Measurements from ENCODE around the gene C12orf43.

Gene C12orf43

DNA sequence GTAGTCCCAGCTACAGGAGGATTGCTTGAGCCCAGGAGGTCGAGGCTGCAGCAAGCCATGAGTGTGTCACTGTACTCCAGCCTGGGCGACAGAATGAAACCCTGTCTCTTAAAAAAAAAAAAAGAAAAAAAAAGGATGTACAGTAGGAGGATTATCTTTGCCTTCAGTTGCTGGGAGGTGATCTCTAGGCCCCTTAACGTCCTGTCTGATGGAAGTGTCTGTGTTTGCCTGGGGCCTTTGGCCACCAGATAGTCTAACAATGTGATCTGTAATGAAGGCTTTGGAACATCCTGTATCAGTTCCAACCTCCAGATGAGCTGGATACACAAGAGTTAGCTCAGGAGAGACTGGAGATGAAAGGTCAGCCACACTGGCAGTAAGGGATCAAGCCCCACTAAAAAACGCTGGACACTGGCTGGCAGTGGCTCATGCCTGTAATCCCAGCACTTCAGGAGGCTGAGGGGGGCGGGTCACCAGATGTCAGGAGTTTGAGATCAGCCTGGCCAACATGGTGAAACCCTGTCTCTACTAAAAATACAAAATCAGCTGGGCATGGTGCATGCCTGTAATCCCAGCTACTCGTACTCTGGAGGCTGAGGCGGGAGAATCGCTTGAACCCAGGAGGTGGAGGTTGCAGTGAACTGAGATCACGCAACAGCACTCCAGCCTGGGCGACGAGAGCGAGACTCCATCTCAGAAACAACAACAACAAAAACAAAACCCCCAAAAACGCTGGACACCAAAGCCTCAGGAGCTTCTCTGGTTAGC is 57.0 kb downstream of the C12orf43 start (continued):
- TF ChIP-seq, protein P1, sequence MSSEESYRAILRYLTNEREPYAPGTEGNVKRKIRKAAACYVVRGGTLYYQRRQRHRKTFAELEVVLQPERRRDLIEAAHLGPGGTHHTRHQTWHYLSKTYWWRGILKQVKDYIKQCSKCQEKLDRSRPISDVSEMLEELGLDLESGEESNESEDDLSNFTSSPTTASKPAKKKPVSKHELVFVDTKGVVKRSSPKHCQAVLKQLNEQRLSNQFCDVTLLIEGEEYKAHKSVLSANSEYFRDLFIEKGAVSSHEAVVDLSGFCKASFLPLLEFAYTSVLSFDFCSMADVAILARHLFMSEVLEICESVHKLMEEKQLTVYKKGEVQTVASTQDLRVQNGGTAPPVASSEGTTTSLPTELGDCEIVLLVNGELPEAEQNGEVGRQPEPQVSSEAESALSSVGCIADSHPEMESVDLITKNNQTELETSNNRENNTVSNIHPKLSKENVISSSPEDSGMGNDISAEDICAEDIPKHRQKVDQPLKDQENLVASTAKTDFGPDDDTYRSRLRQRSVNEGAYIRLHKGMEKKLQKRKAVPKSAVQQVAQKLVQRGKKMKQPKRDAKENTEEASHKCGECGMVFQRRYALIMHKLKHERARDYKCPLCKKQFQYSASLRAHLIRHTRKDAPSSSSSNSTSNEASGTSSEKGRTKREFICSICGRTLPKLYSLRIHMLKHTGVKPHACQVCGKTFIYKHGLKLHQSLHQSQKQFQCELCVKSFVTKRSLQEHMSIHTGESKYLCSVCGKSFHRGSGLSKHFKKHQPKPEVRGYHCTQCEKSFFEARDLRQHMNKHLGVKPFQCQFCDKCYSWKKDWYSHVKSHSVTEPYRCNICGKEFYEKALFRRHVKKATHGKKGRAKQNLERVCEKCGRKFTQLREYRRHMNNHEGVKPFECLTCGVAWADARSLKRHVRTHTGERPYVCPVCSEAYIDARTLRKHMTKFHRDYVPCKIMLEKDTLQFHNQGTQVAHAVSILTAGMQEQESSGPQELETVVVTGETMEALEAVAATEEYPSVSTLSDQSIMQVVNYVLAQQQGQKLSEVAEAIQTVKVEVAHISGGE (tag by site-specific recombination; conservative IDR thresholded peaks at IDR 0.05; ENCODE audit: low read depth) = no peak
- TF ChIP-seq HOXD13 (CRISPR knock-in tag; IDR thresholded peaks at IDR 0.05; ENCODE audit: borderline replicate concordance) (no peak), ZNF426 (tag by site-specific recombination; IDR thresholded peaks at IDR 0.05) (no peak), ZNF311 (tag by site-specific recombination; IDR thresholded peaks at IDR 0.05; ENCODE audit: borderline replicate concordance) (no peak), ZNF701 (tag by site-specific recombination; IDR thresholded peaks at IDR 0.05) (no peak), ZNF404 (tag by site-specific recombination; IDR thresholded peaks at IDR 0.05) (no peak), ZNF423 (tag by site-specific recombination; IDR thresholded peaks at IDR 0.05) (no peak)
- TF ChIP-seq, protein P2, sequence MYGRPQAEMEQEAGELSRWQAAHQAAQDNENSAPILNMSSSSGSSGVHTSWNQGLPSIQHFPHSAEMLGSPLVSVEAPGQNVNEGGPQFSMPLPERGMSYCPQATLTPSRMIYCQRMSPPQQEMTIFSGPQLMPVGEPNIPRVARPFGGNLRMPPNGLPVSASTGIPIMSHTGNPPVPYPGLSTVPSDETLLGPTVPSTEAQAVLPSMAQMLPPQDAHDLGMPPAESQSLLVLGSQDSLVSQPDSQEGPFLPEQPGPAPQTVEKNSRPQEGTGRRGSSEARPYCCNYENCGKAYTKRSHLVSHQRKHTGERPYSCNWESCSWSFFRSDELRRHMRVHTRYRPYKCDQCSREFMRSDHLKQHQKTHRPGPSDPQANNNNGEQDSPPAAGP (tag by site-specific recombination; IDR thresholded peaks at IDR 0.05) = no peak

DNA sequence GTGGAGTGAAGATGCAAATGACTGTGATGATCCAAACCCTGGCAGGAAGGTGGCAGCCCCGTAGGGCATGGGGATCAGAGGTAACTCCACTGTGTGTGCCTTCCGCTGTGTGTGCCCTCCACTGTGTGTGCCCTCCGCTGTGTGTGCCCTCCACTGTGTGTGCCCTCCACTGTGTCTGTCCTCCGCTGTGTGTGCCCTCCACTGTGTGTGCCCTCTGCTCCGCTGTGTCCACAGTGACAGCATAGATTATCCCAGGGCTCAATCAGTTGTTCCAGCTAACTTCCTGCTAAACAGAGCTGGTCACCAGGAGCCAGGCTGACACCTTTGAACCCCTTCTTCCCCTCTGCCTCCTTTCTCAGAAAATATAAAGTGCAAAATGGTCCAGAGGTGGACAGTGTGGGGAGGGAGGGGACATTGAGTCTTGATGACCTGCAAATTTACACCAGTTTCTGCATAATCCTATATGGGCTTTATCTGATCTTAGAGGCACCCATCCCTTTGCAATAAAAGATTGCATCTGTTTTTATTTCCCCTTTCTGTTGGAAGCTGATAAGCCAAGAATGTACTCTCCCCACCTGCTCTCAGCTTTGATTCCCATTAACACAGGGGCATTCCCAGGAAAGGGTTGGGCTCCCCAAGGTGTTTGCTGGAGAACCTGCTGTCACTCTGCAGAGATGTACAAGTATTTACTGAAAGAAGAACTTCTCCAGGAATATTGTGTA is 59.5 kb downstream of the C12orf43 start:
- no peak for TF ChIP-seq IKZF3 (tag by site-specific recombination; IDR thresholded peaks at IDR 0.05)
- no peak for TF ChIP-seq ZNF629 (tag by site-specific recombination; IDR thresholded peaks at IDR 0.05)
- TF ChIP-seq, protein P3, sequence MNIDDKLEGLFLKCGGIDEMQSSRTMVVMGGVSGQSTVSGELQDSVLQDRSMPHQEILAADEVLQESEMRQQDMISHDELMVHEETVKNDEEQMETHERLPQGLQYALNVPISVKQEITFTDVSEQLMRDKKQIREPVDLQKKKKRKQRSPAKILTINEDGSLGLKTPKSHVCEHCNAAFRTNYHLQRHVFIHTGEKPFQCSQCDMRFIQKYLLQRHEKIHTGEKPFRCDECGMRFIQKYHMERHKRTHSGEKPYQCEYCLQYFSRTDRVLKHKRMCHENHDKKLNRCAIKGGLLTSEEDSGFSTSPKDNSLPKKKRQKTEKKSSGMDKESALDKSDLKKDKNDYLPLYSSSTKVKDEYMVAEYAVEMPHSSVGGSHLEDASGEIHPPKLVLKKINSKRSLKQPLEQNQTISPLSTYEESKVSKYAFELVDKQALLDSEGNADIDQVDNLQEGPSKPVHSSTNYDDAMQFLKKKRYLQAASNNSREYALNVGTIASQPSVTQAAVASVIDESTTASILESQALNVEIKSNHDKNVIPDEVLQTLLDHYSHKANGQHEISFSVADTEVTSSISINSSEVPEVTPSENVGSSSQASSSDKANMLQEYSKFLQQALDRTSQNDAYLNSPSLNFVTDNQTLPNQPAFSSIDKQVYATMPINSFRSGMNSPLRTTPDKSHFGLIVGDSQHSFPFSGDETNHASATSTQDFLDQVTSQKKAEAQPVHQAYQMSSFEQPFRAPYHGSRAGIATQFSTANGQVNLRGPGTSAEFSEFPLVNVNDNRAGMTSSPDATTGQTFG (tag by site-specific recombination; IDR thresholded peaks at IDR 0.05; ENCODE audit: borderline replicate concordance) = no peak
- no peak for TF ChIP-seq ZFP41 (tag by site-specific recombination; IDR thresholded peaks at IDR 0.05; ENCODE audit: borderline replicate concordance)
- no peak for TF ChIP-seq ZNF138 (tag by site-specific recombination; IDR thresholded peaks at IDR 0.05; ENCODE audit: borderline replicate concordance)
- TF ChIP-seq, protein P4, sequence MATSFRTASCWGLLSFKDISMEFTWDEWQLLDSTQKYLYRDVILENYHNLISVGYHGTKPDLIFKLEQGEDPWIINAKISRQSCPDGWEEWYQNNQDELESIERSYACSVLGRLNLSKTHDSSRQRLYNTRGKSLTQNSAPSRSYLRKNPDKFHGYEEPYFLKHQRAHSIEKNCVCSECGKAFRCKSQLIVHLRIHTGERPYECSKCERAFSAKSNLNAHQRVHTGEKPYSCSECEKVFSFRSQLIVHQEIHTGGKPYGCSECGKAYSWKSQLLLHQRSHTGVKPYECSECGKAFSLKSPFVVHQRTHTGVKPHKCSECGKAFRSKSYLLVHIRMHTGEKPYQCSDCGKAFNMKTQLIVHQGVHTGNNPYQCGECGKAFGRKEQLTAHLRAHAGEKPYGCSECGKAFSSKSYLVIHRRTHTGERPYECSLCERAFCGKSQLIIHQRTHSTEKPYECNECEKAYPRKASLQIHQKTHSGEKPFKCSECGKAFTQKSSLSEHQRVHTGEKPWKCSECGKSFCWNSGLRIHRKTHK (tag by site-specific recombination; IDR thresholded peaks at IDR 0.05) = no peak
- TF ChIP-seq ZFP37 (tag by site-specific recombination; IDR thresholded peaks at IDR 0.05) = no peak
- ChIA-PET POLR2A (interaction anchor here (1.0 kb wide), 1 partner anchor 375 kb away, joined by 3 read pairs; the partner anchor contains the start of gene POP5), CTCF (interaction anchor here (0.6 to 3.2 kb wide), 2 partner anchors 15 to 273 kb away, joined by 3 to 15 read pairs; no protein-coding TSS in a partner anchor)

More for the DNA sequence above, 59.5 kb downstream of the C12orf43 start:
- Histone ChIP-seq H3K9me3 (ENCODE audit: control insufficient read depth, insufficient read depth, low read depth, low read length) (no peaks in the 10 kb centered on the region), H3K36me3 (ENCODE audit: control insufficient read depth in 2 of 2, insufficient read depth in 1 of 2, low read length in 2 of 2) (no peaks in the 10 kb centered on the region), H3K4me3 (ENCODE audit: low read depth, low read length) (no peak overlapping the region), H3K27ac (ENCODE audit: extremely low read depth, low read depth, low read length) (no peak overlapping the region), H3K4me1 (ENCODE audit: control insufficient read depth, insufficient read depth, low read length) (no peaks in the 10 kb centered on the region)
